Activated gamma-delta T cell (primary cell): ENCODE results near the gene COL25A1.

Source experiments
- DNase-seq: peaks from one replicate; lab custom pipeline; 2025; lab: John Stamatoyannopoulos, UW

Gene COL25A1

GRCh38 chr4:108861334-108861733, 441.1 kb downstream of the COL25A1 start:
- no peak for DNase-seq

- no peak for DNase-seq
Measured at GRCh38 chr4:108854786-108855185, 447.7 kb downstream of the COL25A1 start.

- DNase-seq: no peak
Measured at GRCh38 chr4:108852691-108853090, 449.8 kb downstream of the COL25A1 start.

- DNase-seq: no peak
Measured at GRCh38 chr4:108851366-108851765, 451.1 kb downstream of the COL25A1 start.

GRCh38 chr4:108850219-108850649, 452.2 kb downstream of the COL25A1 start:
- no peak for DNase-seq

GRCh38 chr4:108849611-108850168, 452.8 kb downstream of the COL25A1 start:
- no peak for DNase-seq

GRCh38 chr4:108846568-108846967, 455.9 kb downstream of the COL25A1 start:
- DNase-seq: no peak

GRCh38 chr4:108840426-108840975, 462.0 kb downstream of the COL25A1 start:
- DNase-seq: no peak

GRCh38 chr4:108839333-108839732, 463.1 kb downstream of the COL25A1 start:
- DNase-seq: no peak

GRCh38 chr4:108838451-108838850, 464.0 kb downstream of the COL25A1 start:
- DNase-seq: no peak

GRCh38 chr4:108834835-108835384, 467.5 kb downstream of the COL25A1 start:
- no peak for DNase-seq

- no peak for DNase-seq
Measured at GRCh38 chr4:108834166-108834834, 468.2 kb downstream of the COL25A1 start.

GRCh38 chr4:108833046-108833445, 469.4 kb downstream of the COL25A1 start:
- DNase-seq: no peak

- no peak for DNase-seq
Measured at GRCh38 chr4:108831886-108832285, 470.6 kb downstream of the COL25A1 start.

- DNase-seq: no peak
Measured at GRCh38 chr4:108831291-108831690, 471.2 kb downstream of the COL25A1 start.

- no peak for DNase-seq
Measured at GRCh38 chr4:108830509-108831244, 471.8 kb downstream of the COL25A1 start.

- DNase-seq: no peak
Measured at GRCh38 chr4:108829966-108830492, 472.4 kb downstream of the COL25A1 start.

GRCh38 chr4:108828620-108829019, 473.8 kb downstream of the COL25A1 start:
- no peak for DNase-seq

GRCh38 chr4:108825737-108826136, 476.7 kb downstream of the COL25A1 start:
- DNase-seq: no peak

GRCh38 chr4:108821351-108821930, 481.0 kb downstream of the COL25A1 start:
- no peak for DNase-seq

- no peak for DNase-seq
Measured at GRCh38 chr4:108820492-108821350, 481.7 kb downstream of the COL25A1 start.
